C4-2B (cell line): ENCODE measurements around the gene BANK1.

Experiments
- H3K27ac ChIP-seq: fragments of 450-650 bp; 2 replicates; pipeline ENCODE4 v1.5.1; 2017
- CTCF ChIP-seq: fragments of 450-650 bp; conservative IDR thresholded peaks from 2 replicates; pipeline ENCODE4 v1.5.1; 2017; ENCODE audit warnings: mild to moderate bottlenecking
- ZFX ChIP-seq: fragments of 450-650 bp; IDR thresholded peaks from 2 replicates; pipeline ENCODE4 v1.6.1; 2017

The BANK1 gene

GRCh38 chr4:101855239-101855638 is 64.7 kb downstream of the BANK1 start:
- H3K27ac ChIP-seq, result no peak overlapping the region
- TF ChIP-seq CTCF, result no peak
- TF ChIP-seq ZFX, result no peak

DNA sequence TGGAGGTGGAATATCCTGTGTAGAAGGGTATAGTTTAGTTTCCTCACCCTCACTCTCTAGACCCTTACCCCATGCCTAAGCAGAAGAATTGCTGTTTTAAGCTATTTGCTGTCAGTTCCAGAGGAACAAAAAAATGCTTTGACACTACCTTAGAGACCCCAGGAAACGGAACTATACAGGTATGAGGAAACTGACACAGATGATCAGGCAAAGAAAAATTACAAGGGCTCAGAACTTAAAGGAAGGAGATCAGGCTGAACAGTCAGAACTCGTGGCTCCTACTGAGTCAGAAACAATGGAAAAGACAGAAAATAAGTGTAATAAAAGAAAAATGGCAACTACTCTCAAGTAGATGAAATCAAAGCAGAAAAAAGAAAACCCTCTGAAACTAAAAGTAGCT is 65.6 kb downstream of the BANK1 start:
- H3K27ac ChIP-seq, result no peak overlapping the region
- TF ChIP-seq CTCF (no peak), ZFX (no peak)

- H3K27ac ChIP-seq, result no peak overlapping the region
- TF ChIP-seq CTCF (no peak), ZFX (no peak)
Measured at GRCh38 chr4:101857176-101857575, 66.6 kb downstream of the BANK1 start.

DNA sequence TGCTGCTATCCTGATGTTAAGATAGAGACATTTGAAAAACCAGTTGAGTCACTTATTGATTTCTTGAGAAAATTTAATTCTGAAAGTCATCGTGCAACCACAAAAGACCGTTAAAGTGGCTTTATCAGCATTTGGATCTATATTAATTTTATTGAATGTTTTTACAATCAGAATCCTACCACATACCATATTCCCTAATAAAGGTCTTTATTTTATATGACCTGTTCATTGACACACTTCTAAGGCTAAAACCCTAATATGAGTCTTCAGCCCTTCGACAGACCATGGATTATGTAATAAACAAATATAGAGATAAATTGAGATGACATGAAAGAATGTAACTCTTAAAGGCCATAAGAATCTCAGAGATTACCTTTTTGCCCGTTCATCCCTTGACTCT is 68.1 kb downstream of the BANK1 start:
- no peak overlapping the region for H3K27ac ChIP-seq
- TF ChIP-seq CTCF, result no peak
- TF ChIP-seq ZFX, result no peak

DNA sequence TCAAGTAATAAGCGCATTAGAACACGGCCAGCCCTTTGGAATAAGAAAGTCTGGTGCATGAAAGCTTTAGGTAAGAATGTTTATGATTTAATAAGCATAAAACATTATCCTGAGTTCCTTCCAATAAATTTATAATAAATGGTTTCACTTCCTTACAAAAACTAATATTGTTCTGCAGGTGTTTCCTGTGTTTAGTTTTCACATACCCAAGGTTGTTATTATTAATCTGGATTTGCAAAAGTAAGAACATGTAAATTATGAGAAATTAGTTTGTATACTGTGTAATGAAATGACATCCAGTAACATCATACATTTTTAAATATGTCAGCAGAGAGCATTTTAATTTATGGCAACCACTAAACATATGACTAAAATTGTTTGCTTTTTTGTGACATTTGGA is 72.1 kb downstream of the BANK1 start:
- TF ChIP-seq CTCF, result no peak
- TF ChIP-seq ZFX, result no peak
- H3K27ac ChIP-seq, result no peak overlapping the region

DNA sequence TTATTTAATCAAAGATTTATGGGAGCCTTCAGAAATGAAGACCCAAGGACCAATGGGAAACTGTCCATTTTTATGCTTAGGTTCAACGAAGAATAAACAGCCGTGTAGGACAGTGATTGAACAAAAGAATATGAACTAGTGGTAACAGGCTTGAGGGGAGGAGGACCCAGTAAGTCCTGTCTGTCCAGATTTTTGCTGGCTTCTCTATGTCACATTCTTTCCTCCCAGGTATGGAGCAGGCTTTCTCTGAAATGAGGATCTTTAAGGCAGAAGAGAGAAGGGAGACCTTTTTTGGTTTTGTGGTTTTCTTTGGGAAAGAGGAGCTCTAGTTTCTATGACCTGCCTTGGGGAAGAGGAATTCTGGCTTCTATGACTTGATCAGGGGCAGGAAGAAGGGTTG is 74.1 kb downstream of the BANK1 start:
- TF ChIP-seq ZFX, result no peak
- no peak for TF ChIP-seq CTCF
- H3K27ac ChIP-seq, result peak overlapping the region; percentile 42; the same call in 1 of the 2 replicates

GRCh38 chr4:101865501-101866062 is 75.1 kb downstream of the BANK1 start:
- TF ChIP-seq CTCF, result no peak
- TF ChIP-seq ZFX, result no peak
- H3K27ac ChIP-seq, result peak overlapping the region; percentile 42; the same call in 1 of the 2 replicates
